Measurements from ENCODE around the gene AGBL1. TPM values are rescaled to one million over a fixed set of nuclear protein-coding genes. Genes with fewer than 3 reads are reported as not detected.

AGBL1 gene
- total RNA-seq: not detected in 2 replicates

GRCh38 chr15:86079508-86080266, at the start of gene AGBL1:
AGBL1 (plus strand) TSS chr15:86079871.

Small RNA genes lying within 50 kb of the gene (small RNA-seq; reads per million reads assigned to genes)
- gene RF00284: not detected
- not detected for gene RNA5SP400
